GM19468 (cell line): Measurements from ENCODE around the gene PAX7.
"Not testable (repeated sequence)": the region's sequence is repeated elsewhere in the genome, so short reads cannot be mapped to it uniquely, and the experiment has no call there.

Source experiments
- ATAC-seq: cut with Tn5 transposase; IDR thresholded peaks from one replicate; pipeline ENCODE4 v1.9.1; 2021; ENCODE audit warnings: mild to moderate bottlenecking, moderate library complexity, moderate number of reproducible peaks; ENCODE audit not compliant: unreplicated experiment; ENCODE audit errors: extremely low read depth

The PAX7 gene

DNA sequence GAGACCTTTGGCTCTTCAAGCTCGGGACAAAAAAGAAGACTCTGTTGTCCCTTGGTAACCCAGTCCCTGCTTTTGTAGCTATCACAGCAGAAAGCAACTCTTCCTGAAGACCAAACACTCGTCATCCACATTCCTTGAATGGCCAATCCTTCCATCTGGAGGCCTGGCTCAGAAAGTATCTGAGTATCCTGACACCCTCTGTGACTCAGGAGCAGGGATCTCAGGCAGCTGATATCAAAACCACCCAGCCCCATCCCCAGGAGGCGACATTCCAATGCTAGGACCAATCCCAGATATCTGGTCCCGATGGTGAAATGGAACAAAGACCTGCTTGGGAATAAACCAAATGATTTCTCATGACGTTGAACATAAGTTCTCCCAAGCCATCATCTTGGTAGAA lies 116.3 kb downstream of the PAX7 start:
- ATAC-seq = no peak

DNA sequence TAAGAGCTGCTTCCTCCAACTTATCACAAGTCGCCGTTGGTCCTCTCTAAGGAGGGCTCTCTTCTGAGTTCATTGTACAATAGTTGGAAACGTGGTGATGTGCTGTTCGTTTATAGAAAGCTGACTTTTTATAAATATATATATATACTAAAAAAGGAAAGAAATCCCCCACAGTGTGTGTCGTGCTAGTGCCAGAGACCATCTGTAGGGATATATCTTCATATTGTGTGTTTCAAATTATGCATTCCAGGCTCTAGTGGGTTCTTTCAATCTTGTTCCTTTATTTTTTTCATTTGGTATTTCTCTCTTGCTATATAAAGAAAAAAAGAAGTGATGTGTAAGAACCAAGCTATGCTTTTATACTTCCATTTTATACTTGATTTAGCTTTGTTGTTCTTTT lies 117.0 kb downstream of the PAX7 start:
- ATAC-seq = no peak

DNA sequence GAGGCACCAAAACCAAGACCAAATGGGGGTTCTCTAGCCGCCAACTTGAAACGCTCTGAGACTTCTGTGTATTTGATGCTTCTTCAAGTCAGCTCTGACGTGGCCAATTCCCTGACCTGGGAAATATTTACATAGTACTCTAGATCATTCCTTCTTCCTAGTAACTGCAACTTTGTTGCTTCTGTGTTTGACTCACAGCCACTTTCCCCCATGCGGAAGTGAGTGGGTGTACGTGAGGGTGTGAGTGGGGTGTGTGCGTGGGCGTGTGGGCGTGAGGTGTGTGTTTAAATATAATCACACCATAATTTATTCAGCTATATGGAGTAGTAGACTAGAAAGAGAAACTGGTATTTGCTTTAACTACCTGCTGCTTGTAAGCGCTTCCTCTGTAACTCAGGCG lies 117.8 kb downstream of the PAX7 start:
- ATAC-seq = no peak

DNA sequence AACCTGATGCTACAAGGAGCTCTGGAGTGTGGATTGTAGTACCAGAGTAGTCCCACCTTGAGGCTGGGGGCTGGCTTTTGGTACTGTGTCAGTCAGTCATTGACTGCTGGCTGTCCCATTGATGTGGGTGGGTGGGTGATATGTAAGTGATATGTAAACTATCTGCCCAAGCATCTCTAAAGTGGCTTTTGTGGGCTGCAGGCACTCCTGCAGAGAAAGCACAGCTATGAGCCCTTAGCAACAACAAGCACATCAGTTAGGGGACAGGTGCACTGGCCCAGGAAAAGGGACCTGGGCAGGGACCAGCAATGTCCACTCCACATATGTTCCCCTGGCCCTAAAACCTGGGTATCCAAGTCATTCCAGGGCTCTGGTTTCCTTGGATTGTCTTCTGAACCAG lies 118.9 kb downstream of the PAX7 start:
- no peak for ATAC-seq

DNA sequence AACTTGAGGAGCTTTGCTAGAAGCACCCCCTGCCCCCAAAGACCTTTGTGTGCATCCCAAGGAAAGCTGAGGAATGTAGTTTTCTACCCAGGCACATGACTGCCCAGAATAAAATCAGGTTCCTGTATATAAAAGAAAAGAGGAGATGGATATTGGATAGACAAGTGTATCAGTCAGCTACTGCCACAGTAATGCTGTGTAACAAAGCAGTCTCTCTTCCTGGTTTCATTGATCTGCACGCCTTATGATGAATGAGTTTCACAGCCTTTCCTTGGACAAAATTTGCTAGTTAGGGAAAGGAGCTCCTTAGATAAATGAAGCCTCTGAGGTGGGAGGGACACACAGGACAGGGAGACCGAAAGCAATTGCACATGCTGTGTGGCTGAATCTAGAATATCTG lies 120.0 kb downstream of the PAX7 start:
- ATAC-seq = no peak

DNA sequence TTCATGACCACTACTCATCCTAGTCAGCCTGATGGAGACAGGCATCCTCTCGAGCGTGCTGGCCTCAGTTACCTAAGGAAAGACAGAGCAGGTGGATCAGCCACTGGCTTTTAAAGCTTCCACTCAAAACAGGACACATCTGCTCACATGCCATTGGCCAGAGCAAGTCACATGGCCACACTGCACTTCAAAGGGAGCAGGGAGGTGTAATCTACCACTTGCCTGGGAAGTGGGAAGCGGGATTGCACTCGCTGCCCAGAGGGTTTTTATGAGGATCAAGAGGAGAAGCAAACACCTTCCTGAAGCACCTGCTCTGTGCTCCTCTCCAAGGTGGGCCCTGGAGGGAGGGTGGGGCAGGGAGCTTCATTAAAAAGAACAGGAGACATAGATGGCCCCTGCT lies 120.8 kb downstream of the PAX7 start:
- no peak for ATAC-seq

DNA sequence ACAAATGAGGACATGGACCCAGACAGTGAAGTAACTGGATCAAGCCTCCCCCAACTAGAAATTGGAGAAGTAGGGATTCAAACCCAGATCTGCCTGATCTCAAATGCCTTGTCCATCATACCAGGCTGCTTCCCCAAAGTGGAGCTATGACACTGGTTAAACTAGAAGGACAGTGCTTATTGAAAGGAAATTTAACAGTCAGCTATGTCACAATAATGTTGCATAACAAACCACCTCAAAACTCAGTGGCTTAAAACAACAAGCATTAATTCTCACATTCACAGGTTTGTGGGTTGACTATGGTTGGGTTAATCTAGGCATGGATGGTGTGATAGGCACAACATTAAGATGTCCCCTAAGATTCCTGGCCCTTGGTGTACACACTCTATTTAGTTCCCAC lies 121.8 kb downstream of the PAX7 start:
- ATAC-seq = no peak

DNA sequence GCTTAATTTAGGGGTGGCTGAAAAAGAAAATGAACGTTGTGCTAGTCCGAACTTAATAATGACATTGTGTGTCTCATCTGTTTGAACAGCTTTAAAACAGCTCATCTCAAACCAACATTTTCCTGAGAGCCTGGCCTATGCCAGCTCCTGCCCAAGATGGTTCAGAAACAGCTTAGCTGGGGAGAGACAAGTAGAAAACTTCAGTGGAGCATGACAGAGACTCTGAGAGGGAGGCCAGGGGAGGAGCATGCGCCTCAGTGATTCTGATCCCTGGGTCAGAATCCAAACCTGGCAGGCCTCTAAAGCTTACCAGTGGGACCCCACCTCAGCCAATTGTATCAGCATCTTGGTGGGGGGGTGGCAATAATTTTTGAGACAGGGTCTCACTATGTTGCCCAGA lies 129.5 kb downstream of the PAX7 start:
- ATAC-seq = no peak

DNA sequence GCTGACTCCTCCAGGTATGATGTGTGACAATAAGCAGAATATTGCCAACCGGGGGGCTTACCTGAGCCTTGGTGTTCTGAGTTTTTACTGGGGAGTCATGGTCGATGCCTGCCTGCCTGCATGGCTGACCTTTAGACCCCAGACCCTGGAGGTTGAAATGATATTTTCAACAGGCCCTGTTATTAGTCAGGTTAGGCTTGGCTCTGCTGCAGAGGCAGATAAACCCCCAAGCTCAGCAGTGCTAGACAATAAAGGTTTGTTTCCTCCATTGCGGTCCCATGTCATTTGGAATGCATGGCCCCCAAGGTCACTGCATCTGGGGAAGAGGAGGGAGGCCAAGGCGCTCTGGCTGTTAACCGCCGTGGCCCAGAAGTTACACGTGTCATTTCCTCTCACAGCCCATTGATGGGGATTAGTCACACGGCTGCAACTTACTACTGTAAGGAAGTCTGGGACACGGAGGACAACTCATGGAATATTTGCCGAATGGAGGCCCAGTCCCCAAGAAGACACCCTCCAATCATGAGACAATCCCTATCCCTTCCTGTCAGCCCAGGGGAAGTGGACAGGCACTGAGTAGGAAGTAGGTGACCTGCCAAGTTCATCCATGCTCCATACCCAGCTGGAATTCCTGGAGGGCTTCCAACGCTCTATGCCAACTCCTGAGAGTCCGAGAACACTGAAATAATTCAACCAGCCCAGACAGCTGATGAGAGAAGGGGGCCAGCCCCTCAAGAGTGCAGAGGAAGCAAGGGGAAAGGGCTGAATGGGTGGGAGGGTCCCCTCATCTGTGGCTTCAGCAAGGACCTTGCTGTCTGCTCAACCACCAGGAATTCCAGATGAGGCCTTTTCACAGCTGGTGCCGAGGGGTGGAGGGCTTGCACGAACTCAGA lies 131.5 kb downstream of the PAX7 start:
- no peak for ATAC-seq

DNA sequence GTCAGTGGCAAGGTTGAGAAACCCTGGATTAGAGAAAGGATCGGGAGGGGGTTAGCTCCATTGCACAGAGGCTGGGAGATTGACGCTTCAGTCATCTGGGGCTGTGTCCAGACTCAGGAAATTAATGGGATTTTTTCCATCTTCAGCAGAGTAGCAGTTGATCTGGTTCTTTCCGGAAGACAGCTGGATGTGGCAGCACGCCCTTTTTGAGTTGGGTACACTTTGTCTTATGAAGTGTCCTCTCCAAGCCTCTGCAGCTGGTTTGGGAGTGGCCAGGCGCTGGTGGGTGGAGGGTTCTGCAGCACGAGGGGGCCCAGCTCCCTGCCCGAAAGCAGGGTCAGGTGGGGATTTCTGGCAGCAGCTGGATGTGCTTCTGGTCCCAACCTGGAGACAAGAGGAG lies 133.7 kb downstream of the PAX7 start:
- ATAC-seq = no peak

DNA sequence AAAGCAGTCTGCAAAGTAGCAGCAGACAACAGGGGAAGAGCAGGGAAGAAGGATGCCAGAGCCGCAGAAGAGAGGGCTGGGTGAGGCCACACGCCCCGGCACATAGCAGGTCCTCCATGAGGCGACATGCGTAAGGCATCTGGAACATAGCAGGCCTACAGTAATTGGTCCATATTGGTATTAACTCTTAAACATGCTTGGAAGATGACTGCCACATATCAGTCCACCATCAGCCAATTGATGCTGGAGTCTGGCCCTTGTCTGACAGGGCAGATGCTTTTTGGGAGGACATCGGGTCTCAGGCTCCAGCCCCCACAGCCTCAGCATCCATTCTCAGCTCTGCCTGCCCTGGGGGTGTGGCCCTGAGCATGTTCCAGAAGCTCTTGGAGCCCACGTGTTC lies 135.1 kb downstream of the PAX7 start:
- no peak for ATAC-seq

DNA sequence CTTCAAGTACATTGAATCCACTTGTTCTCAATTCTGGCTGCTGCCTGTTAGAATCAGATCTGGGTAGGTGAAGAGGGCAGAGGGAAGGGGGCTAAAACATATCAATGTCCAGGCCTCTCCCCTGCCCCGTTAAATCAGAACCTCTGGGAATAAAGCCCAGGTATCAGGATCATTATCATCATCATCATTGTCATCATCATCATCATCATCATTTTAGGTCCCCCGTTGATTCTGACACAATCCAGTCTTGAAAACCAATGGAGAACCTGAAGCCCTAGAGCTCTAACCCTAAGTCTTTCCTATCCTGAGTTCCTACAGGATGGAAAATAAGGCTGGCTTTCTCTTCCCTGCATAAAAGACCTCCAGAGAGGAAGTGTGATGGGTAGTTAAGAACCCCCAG lies 135.7 kb downstream of the PAX7 start:
- ATAC-seq = no peak

DNA sequence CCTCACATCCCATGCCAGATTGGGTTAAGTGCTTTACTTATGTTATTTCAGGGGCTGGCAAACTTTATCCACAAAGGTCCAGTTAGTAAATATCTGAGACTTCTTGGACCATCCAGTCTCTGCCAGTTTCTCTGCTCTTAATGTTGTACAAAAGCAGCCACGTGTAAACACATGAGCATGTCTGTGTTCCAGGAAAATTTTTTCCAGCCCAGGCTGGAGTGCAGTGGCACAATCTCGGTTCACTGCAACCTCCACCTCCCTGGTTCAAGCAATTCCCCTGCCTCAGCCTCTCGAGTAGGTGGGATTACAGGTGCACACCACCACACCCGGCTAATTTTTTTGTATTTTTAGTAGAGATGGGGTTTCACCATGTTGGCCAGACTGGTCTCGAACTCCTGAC lies 136.9 kb downstream of the PAX7 start:
- ATAC-seq = not testable (repeated sequence)

DNA sequence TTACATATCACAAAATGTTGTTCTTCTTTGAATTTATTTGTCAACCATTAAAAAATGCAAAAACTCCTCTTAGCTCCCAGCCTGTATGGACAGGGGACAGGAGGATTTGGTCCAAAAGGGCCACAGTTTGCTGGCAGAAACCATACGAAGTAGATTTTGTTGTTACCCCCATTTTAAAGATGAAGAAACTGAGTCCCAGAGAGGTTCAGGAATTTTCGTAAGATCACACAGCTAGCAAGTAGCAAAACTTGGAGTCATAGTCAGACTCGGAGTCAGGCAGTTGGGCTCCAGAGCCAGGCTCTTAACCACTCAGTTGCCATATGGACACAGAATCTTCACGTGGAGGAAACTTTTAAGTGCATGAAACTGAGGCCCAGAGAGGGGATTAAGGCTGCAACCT lies 137.4 kb downstream of the PAX7 start:
- ATAC-seq = no peak

DNA sequence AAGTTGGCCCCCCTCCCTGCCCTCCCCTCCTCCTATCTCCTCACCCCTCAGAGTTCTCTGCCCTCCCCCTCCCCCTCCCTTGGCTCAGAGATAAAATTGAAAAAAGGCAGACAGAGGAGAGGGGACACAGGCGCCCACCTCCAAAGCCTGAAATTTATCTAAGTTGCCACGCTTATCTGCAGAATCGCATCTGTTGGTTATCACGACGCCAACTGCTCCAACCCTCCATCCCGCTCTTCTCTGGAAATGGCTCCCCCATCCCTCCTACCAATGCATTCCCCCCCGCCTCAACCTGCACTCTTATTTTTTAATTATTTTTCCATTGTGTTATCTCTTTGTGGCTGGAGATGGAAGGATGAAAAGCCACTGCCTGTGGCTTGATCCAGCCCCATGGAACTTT lies 138.5 kb downstream of the PAX7 start:
- no peak for ATAC-seq

DNA sequence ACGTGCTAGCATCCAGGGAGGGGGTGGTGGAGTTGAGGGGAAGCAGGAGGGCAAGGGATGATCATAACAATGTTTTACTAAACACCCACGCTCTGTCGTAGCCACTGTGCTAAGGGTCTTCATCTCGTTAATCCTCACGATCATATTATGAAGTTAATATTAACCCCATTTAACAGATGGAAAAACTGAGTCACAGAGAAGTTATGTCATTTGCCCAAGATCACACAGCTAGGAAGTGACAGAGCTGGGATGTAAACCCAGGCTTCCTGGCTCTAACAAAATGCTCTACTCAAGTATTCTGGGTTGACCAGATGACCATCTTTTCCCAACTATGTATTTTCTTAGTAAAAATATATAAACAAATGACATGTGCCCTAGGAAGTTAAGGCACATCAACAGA lies 140.2 kb downstream of the PAX7 start:
- ATAC-seq = no peak

DNA sequence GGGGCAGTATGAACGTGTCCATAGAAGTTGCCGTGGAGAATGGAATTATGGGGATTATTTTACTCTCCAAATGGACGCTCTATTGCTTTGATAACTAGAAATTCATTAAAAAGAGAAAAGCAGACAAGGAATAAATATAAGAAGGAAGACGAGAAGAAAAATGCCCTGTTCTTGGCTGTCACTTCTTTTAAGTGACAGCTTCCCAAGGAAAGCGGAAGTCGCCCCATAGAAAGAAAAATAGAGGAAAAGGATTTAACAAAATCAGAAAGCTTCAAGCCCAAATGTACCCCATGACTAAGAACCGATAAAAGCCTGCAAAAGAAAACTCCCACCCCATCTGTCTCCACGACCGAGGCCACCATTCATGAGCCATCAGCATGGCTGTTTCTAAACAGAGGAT lies 143.1 kb downstream of the PAX7 start:
- ATAC-seq = no peak

DNA sequence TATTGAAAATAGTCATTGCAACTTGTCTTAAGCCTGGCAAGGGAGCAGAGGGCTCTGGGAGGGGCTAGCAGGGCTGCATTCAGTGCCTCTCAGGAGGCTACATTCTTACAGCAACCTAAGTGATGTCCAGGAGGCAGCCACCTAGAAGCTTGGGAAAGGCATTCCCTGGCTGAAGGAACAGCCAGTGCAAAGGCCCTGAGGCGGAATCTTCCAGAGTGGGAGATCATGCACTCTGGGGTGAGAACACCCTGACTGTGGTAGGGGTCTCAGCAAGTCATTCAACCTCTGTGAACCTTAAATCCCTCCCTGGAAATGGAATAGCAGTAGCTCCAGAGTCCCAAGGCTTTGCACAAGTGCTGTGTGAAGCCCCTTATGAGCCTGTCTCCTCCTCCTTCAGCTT lies 144.7 kb downstream of the PAX7 start:
- ATAC-seq = no peak

DNA sequence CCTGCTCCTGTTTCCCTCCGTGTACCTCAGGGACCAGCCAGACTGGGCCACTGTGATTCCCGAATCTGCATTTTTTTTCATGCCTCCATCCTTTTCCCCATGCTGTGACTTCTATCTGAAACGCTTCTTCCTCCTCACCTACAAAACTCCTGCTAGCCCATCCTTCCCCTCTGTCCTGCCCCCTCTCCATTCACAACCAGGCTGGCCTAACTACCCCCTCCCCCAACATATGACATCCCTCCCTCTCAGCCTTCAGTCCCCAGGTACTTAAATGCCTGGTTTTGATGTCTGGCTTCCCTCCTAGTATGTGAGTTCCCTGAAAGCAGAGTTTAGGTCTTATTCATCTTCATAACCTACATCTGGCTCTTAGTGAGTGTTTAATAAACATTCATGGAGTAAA lies 146.1 kb downstream of the PAX7 start:
- ATAC-seq = no peak

DNA sequence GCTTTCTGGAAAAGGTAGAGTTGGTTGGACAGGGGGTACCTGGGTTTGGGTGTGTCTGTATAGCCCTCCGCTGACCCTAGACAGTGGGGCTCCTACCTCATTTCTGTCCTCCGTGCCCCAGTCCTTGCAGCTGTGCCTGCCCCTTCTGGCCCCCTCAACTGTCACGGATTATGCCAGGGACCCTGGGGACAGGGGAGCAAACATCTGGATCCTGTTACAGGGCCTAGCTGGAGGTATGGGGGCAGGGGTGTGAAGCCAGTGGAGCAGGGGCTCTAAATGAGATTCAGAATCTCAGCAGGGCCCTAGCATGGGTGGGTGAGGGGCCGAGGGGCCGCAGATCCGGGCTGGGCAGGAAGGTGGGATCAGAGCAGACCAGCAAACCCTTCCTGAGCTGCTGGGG lies 147.8 kb downstream of the PAX7 start:
- ATAC-seq = no peak

DNA sequence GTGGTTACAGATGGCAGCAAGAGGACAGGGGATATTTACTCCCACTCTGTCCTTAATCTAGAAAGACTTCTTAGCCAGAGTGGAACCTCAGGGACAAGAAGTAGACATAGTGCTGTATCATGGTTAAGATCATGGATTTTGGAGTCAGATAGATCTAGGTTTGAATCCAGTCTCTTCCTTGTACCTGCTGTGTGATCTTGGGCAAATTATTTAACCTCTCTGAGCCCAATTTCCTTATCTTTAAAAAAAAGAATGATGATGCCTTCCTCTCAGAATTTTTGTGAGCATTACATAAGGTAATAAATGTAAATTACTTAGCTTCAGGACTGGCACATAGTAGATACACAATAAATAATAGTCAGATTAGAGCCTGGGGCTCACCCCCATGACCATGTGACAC lies 150.4 kb downstream of the PAX7 start:
- no peak for ATAC-seq

DNA sequence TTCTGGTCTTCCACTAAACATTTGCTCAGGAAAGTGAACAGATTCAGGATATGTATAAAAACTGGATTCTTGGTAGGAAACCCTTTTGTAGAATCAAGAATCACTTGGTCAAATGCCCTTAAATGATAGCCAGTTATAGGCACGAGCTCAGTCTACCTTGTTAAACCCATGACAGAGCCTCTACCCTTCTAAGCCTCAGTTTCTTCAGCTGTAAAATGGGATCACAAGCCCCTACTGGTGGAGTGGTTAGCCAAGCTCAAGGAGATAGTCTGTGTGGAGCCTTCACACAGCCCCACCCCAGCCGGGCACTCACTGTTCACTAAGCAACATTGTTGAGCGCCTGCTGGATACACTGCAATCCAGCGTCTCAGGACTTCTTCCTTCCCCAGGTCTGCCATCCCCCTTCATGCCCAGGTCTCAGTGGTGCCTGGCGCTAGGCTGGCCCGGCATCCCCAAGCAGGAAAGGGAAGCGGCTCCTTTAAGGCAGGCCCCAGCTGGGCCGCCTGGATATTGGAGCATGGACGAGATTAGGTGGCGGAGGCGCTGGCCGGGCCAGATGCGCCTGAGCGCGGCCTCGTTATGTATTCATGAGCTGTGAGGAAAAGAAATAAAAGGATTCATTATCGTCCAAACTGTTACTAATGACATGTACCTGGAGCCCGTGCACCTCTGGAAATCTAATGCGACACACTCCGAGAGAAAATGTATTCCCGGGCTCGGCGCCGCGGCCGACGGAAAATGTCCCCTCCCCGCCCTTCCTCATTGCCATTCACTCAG lies 153.2 kb downstream of the PAX7 start:
- ATAC-seq = no peak
